EL (cell line): Measurements from ENCODE around the gene SEC24A.
"Not testable (repeated sequence)": the region's sequence is repeated elsewhere in the genome, so short reads cannot be mapped to it uniquely, and the experiment has no call there.

Experiments used
- DNase-seq: peaks from one replicate; pipeline ENCODE4 v3.0.0-alpha.2; 2016

SEC24A gene

GRCh38 chr5:134648425-134649162 is at the start of gene SEC24A:
SEC24A (plus strand) TSS chr5:134648785; CDS start chr5:134649077, 292 bp downstream.
- peak; percentile 94 for DNase-seq

GRCh38 chr5:134599820-134600219 is 48.8 kb upstream of the SEC24A start:
- DNase-seq: not testable (repeated sequence)

- peak; percentile 49 for DNase-seq
Measured at GRCh38 chr5:134600600-134600999, 48.0 kb upstream of the SEC24A start.

- peak; percentile 39 for DNase-seq
Measured at GRCh38 chr5:134603059-134603458, 45.5 kb upstream of the SEC24A start.

GRCh38 chr5:134604908-134605307 is 43.7 kb upstream of the SEC24A start:
- DNase-seq: no peak

GRCh38 chr5:134606726-134607125 is 41.9 kb upstream of the SEC24A start:
- no peak for DNase-seq

- DNase-seq: no peak
Measured at GRCh38 chr5:134608555-134608954, 40.0 kb upstream of the SEC24A start.

GRCh38 chr5:134609232-134609851 is 39.2 kb upstream of the SEC24A start:
- DNase-seq: no peak

GRCh38 chr5:134610725-134611124 is 37.9 kb upstream of the SEC24A start:
- no peak for DNase-seq

GRCh38 chr5:134611515-134611914 is 37.1 kb upstream of the SEC24A start:
- no peak for DNase-seq

GRCh38 chr5:134614450-134615085 is 34.0 kb upstream of the SEC24A start:
- DNase-seq: no peak

GRCh38 chr5:134620634-134621033 is 28.0 kb upstream of the SEC24A start:
- no peak for DNase-seq

GRCh38 chr5:134625559-134625958 is 23.0 kb upstream of the SEC24A start:
- DNase-seq: no peak

- no peak for DNase-seq
Measured at GRCh38 chr5:134626369-134627014, 22.1 kb upstream of the SEC24A start.

GRCh38 chr5:134634227-134634626 is 14.4 kb upstream of the SEC24A start:
- DNase-seq: no peak

- DNase-seq: not testable (repeated sequence)
Measured at GRCh38 chr5:134635366-134635765, 13.2 kb upstream of the SEC24A start.

- no peak for DNase-seq
Measured at GRCh38 chr5:134637116-134637721, 11.4 kb upstream of the SEC24A start.

GRCh38 chr5:134638760-134639201 is 9.8 kb upstream of the SEC24A start:
- no peak for DNase-seq

- DNase-seq: no peak
Measured at GRCh38 chr5:134642931-134643530, 5.6 kb upstream of the SEC24A start.

GRCh38 chr5:134647750-134648424 is 698 bp upstream of the SEC24A start:
- DNase-seq: peak; percentile 60

GRCh38 chr5:134649163-134649835 is 714 bp downstream of the SEC24A start:
- peak; percentile 26 for DNase-seq
